ENCODE measurements around the gene SORBS2.
A peak's percentile ranks its signal among the peaks of the same experiment; 100 is the strongest.

SORBS2 gene

GRCh38 chr4:185592438-185592837 is 219.6 kb downstream of the SORBS2 start:
- peak overlapping the region; percentile 49 for H3K27ac ChIP-seq
- TF ChIP-seq CTCF (conservative IDR thresholded peaks at IDR 0.05), result no peak

GRCh38 chr4:185591679-185592141 is 220.3 kb downstream of the SORBS2 start:
- peak overlapping the region; percentile 49 for H3K27ac ChIP-seq
- no peak for TF ChIP-seq CTCF (conservative IDR thresholded peaks at IDR 0.05)

GRCh38 chr4:185590982-185591381 is 221.0 kb downstream of the SORBS2 start:
- peak overlapping the region; percentile 49 for H3K27ac ChIP-seq
- no peak for TF ChIP-seq CTCF (conservative IDR thresholded peaks at IDR 0.05)

GRCh38 chr4:185589067-185589836 is 222.7 kb downstream of the SORBS2 start:
- no peak overlapping the region for H3K27ac ChIP-seq
- no peak for TF ChIP-seq CTCF (conservative IDR thresholded peaks at IDR 0.05)

- TF ChIP-seq CTCF (conservative IDR thresholded peaks at IDR 0.05), result no peak
- no peak overlapping the region for H3K27ac ChIP-seq
Observed at GRCh38 chr4:185587427-185588161, 224.4 kb downstream of the SORBS2 start.

GRCh38 chr4:185587030-185587426 is 225.0 kb downstream of the SORBS2 start:
- H3K27ac ChIP-seq, result no peak overlapping the region
- no peak for TF ChIP-seq CTCF (conservative IDR thresholded peaks at IDR 0.05)

GRCh38 chr4:185585211-185585610 is 226.8 kb downstream of the SORBS2 start:
- H3K27ac ChIP-seq, result no peak overlapping the region
- no peak for TF ChIP-seq CTCF (conservative IDR thresholded peaks at IDR 0.05)

All from VCaP (cell line).